ENCODE measurements around the gene HOOK2. TPM values are rescaled to one million over a fixed set of nuclear protein-coding genes. Genes with fewer than 3 reads are reported as not detected.

The HOOK2 gene
- total and polyA plus RNA-seq, 2 of the 13 experiments (the other 11 are each of a cell fraction or from before 2014, with no cell fraction given), result 9.2 to 12.9 TPM

GRCh38 chr19:12767666-12768065 is 7.7 kb downstream of the HOOK2 start:
- Histone ChIP-seq H4K20me1 (ENCODE audit: insufficient read depth, low read length) (no peaks in the 10 kb centered on the region), H3K9me3 (ENCODE audit: low read length) (no peaks in the 10 kb centered on the region), H3K9ac (ENCODE audit: insufficient read depth, low read depth, low read length) (no peak overlapping the region), H3K36me3 (replicated peaks in 1 of 2; ENCODE audit: control insufficient read depth in 1 of 2, insufficient read depth in 2 of 2, low read length in 2 of 2) (0 out of 5 replicates have a peak, but pooled peaks cover 0 to 1% of the 10 kb centered on the region in 2 experiments), H3K27me3 (ENCODE audit: control insufficient read depth in 1 of 2, insufficient read depth in 2 of 2, low read length in 2 of 2) (no peaks in the 10 kb centered on the region), H3K79me2 (ENCODE audit: insufficient read depth, low read length) (no peaks in the 10 kb centered on the region), H3K4me1 (ENCODE audit: insufficient read depth, low read length) (0 out of 2 replicates have a peak, but pooled peaks cover 4% of the 10 kb centered on the region), H3K4me2 (ENCODE audit: low read depth, low read length) (no peak overlapping the region), H3K27ac (ENCODE audit: extremely low read length, insufficient read depth, low read length) (no peak overlapping the region), H3K4me3 (replicated peaks in 1 of 3; ENCODE audit: insufficient read depth in 1 of 3, low read depth in 2 of 3, low read length in 3 of 3) (no peak overlapping the region), H2AFZ (ENCODE audit: low read length) (no peak overlapping the region)
- WGBS (ENCODE audit: low lambda C conversion rate), result 95% methylated on average over 15 of the region's 15 CpGs
- FAIRE-seq, result no peak
- ATAC-seq, result no peak
- DNase-seq (ENCODE audit: low spot score), result no peak
- intact Hi-C loops (cut with micrococcal nuclease; ENCODE audit: unreplicated experiment), result loop anchor here (2.0 kb wide), 1 partner anchor 81 kb away; no protein-coding TSS in a partner anchor
- TF ChIP-seq ZFP37 (CRISPR knock-in tag; IDR thresholded peaks at IDR 0.05; ENCODE audit: borderline replicate concordance) (no peak), GATAD2A (CRISPR knock-in tag; IDR thresholded peaks at IDR 0.05) (no peak), MTF1 (CRISPR knock-in tag; IDR thresholded peaks at IDR 0.05) (no peak), MED13 (CRISPR knock-in tag; IDR thresholded peaks at IDR 0.05) (no peak), NCOA2 (CRISPR knock-in tag; IDR thresholded peaks at IDR 0.05) (no peak), IRF9 (CRISPR knock-in tag; IDR thresholded peaks at IDR 0.05; ENCODE audit: borderline replicate concordance) (no peak), ZNF484 (CRISPR knock-in tag; IDR thresholded peaks at IDR 0.05; ENCODE audit: borderline replicate concordance, low read depth) (no peak), CENPBD1 (CRISPR knock-in tag; IDR thresholded peaks at IDR 0.05; ENCODE audit: borderline replicate concordance, low read depth) (no peak), SATB2 (CRISPR knock-in tag; IDR thresholded peaks at IDR 0.05) (no peak)
- no TSS peak for BruUV-seq (replicated peaks)
- in situ Hi-C loops (cut with HindIII; ENCODE audit: extremely low pct_ligation_motif_present, low pct_unique_long_range_greater_than_20kb), result loop anchor here (5.0 kb wide), 1 partner anchor 35 kb away; the partner anchor contains the start of genes PRDX2 and THSD8
- POLR2A ChIA-PET, result interaction anchor here (2.4 kb wide), 1 partner anchor 25 kb away, joined by 31 read pairs; the partner anchor contains the start of gene JUNB
- CTCF ChIA-PET (ENCODE audit: low intra/inter-chr PET ratio, low total read pairs), result no interaction called here

Measured in HepG2 (cell line).